ENCODE measurements around the gene CEP135.

DNA sequence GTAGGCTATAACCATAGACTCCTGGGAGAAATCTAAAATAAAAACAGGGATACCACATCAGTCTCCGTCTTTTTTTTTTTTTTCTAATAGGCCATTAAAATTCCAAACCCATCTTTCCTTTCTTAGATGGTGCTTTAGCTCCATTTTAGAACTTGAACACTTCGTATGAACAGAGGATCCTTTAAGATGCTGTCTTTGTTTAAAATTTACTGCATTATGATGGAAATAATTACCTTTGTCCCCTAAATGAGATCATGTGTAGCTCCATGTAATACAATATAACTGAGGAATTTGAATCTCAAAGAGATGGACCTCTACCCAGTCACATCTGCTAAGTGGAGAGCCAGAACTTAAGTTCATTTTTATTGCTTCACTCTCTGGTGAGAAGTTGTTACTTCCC, 47.9 kb downstream of the CEP135 start:
- TF ChIP-seq, protein P1, sequence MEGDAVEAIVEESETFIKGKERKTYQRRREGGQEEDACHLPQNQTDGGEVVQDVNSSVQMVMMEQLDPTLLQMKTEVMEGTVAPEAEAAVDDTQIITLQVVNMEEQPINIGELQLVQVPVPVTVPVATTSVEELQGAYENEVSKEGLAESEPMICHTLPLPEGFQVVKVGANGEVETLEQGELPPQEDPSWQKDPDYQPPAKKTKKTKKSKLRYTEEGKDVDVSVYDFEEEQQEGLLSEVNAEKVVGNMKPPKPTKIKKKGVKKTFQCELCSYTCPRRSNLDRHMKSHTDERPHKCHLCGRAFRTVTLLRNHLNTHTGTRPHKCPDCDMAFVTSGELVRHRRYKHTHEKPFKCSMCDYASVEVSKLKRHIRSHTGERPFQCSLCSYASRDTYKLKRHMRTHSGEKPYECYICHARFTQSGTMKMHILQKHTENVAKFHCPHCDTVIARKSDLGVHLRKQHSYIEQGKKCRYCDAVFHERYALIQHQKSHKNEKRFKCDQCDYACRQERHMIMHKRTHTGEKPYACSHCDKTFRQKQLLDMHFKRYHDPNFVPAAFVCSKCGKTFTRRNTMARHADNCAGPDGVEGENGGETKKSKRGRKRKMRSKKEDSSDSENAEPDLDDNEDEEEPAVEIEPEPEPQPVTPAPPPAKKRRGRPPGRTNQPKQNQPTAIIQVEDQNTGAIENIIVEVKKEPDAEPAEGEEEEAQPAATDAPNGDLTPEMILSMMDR (conservative IDR thresholded peaks at IDR 0.05; ENCODE audit: low read depth, low read length): no peak
- TF ChIP-seq EZH2 (IDR thresholded peaks at IDR 0.05; ENCODE audit: low read length, unreplicated experiment) (no peak), EZH2phosphoT487 (IDR thresholded peaks at IDR 0.05; ENCODE audit: borderline replicate concordance, low read length) (no peak)

All from PC-3 (cell line).